Neural crest cell (in vitro differentiated cells): ENCODE data around the gene SLC11A2. TPM values are rescaled to one million over a fixed set of nuclear protein-coding genes. Genes with fewer than 3 reads are reported as not detected.

ENCODE experiments used
- DNase-seq: peaks from one replicate; pipeline ENCODE4 v3.0.0; 2021; ENCODE audit warnings: low read depth, mixed read lengths, low spot score
- H3K27ac Mint-ChIP-seq: one replicate; pipeline ENCODE4 v1.8.0; 2021; ENCODE audit warnings: mild to moderate bottlenecking, mixed read lengths; ENCODE audit not compliant: unreplicated experiment
- H3K27me3 Mint-ChIP-seq: 2 replicates; pipeline ENCODE4 v1.8.0; 2021; ENCODE audit warnings: low read depth, mild to moderate bottlenecking, mixed read lengths
- H3K36me3 Mint-ChIP-seq: 2 replicates; pipeline ENCODE4 v1.8.0; 2021; ENCODE audit warnings: low read depth, mild to moderate bottlenecking, mixed read lengths
- H3K4me1 Mint-ChIP-seq: 2 replicates; pipeline ENCODE4 v1.8.0; 2021; ENCODE audit warnings: mixed read lengths
- H3K4me3 Mint-ChIP-seq: one replicate; pipeline ENCODE4 v1.8.0; 2021; ENCODE audit warnings: mild to moderate bottlenecking, mixed read lengths
- H3K9me3 Mint-ChIP-seq: 2 replicates; pipeline ENCODE4 v1.8.0; 2021; ENCODE audit warnings: mixed read lengths
- CTCF ChIP-seq: fragments of 200-600 bp; sonication (generic); conservative IDR thresholded peaks from 2 replicates; pipeline ENCODE4 v1.5.0; 2021; ENCODE audit warnings: antibody characterized with exemption, mild to moderate bottlenecking
- total RNA-seq: library from RNA; stranded (reverse); gene quantifications from 2 replicates; pipeline ENCODE4 v1.2.1, GENCODE V29; 2021

The SLC11A2 gene
- total RNA-seq, 1 donor from 2014 or later: 51.4 TPM

GRCh38 chr12:50948798-50949197, 77.4 kb downstream of the SLC11A2 start:
- peaks cover 5% of the 10 kb centered on the region for H3K9me3 Mint-ChIP-seq
- no peak for DNase-seq
- H3K27me3 Mint-ChIP-seq: no peaks in the 10 kb centered on the region
- peaks cover 5% of the 10 kb centered on the region for H3K4me1 Mint-ChIP-seq
- no peak overlapping the region for H3K4me3 Mint-ChIP-seq
- H3K27ac Mint-ChIP-seq: no peak overlapping the region
- no peaks in the 10 kb centered on the region for H3K36me3 Mint-ChIP-seq
- TF ChIP-seq CTCF: no peak

GRCh38 chr12:50947933-50948626, 78.1 kb downstream of the SLC11A2 start:
- peaks cover 5% of the 10 kb centered on the region for H3K9me3 Mint-ChIP-seq
- H3K4me3 Mint-ChIP-seq: no peak overlapping the region
- H3K27me3 Mint-ChIP-seq: no peaks in the 10 kb centered on the region
- H3K27ac Mint-ChIP-seq: no peak overlapping the region
- DNase-seq: no peak
- no peak for TF ChIP-seq CTCF
- H3K36me3 Mint-ChIP-seq: no peaks in the 10 kb centered on the region
- H3K4me1 Mint-ChIP-seq: peaks cover 5% of the 10 kb centered on the region

- Mint-ChIP-seq H3K36me3 (no peaks in the 10 kb centered on the region), H3K27ac (no peak overlapping the region), H3K9me3 (peaks cover 2% of the 10 kb centered on the region), H3K4me3 (no peak overlapping the region), H3K4me1 (peaks cover 24% of the 10 kb centered on the region), H3K27me3 (no peaks in the 10 kb centered on the region)
- no peak for DNase-seq
- no peak for TF ChIP-seq CTCF
Measured at GRCh38 chr12:50937653-50938052, 88.5 kb downstream of the SLC11A2 start.

GRCh38 chr12:50936821-50937530, 89.2 kb downstream of the SLC11A2 start:
- H3K27me3 Mint-ChIP-seq: no peaks in the 10 kb centered on the region
- H3K9me3 Mint-ChIP-seq: peaks cover 2% of the 10 kb centered on the region
- H3K4me3 Mint-ChIP-seq: no peak overlapping the region
- H3K27ac Mint-ChIP-seq: no peak overlapping the region
- H3K4me1 Mint-ChIP-seq: peaks cover 24% of the 10 kb centered on the region
- DNase-seq: no peak
- no peak for TF ChIP-seq CTCF
- no peaks in the 10 kb centered on the region for H3K36me3 Mint-ChIP-seq

- H3K27me3 Mint-ChIP-seq: no peaks in the 10 kb centered on the region
- no peaks in the 10 kb centered on the region for H3K36me3 Mint-ChIP-seq
- no peak overlapping the region for H3K4me3 Mint-ChIP-seq
- no peak for DNase-seq
- TF ChIP-seq CTCF: no peak
- H3K27ac Mint-ChIP-seq: no peak overlapping the region
- H3K9me3 Mint-ChIP-seq: peaks cover 2% of the 10 kb centered on the region
- peaks cover 24% of the 10 kb centered on the region for H3K4me1 Mint-ChIP-seq
Measured at GRCh38 chr12:50934981-50935807, 91.0 kb downstream of the SLC11A2 start.
